Measurements from ENCODE around the gene SKAP1.
A peak's percentile ranks its signal among the peaks of the same experiment; 100 is the strongest.

SKAP1 gene

DNA sequence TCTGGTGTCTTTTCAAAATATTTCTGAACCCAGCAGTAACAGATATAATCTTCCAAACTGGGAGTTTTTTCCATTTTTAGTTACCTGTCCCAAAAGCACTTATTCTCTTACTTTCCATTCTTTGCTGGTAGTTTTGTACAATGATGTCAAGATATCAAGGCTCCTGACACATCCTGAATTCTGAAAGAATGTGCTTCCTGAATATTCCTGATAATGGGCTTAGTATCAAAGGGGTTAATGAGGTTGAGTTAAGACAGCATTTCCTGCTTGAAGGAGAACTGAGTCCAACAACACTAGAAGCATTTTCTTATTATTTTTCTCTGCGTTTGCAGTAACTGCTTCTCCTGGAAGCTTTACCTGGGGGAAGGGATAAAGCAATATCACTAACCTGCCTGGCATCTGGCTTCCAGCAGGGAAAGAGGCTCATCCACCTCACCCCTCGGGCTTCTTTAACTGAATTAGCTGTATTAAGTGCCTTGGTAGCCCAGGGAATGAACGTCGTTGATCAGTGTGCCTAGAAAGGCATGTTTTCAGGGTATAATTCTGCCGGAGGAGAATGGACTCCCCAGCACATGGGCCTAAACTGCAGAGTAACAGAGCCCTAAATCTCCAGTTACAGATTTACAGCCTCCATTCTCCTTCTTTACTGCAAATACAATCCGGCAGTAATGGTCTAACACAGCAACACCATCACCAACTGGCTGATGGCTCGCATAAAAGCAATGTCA is 188.1 kb downstream of the SKAP1 start:
- DNase-seq (ENCODE audit: low spot score), result no peak

- DNase-seq (ENCODE audit: low spot score), result peak; percentile 19
These were observed 188.9 kb downstream of the SKAP1 start for GRCh38 chr17:48241131-48241591.

DNA sequence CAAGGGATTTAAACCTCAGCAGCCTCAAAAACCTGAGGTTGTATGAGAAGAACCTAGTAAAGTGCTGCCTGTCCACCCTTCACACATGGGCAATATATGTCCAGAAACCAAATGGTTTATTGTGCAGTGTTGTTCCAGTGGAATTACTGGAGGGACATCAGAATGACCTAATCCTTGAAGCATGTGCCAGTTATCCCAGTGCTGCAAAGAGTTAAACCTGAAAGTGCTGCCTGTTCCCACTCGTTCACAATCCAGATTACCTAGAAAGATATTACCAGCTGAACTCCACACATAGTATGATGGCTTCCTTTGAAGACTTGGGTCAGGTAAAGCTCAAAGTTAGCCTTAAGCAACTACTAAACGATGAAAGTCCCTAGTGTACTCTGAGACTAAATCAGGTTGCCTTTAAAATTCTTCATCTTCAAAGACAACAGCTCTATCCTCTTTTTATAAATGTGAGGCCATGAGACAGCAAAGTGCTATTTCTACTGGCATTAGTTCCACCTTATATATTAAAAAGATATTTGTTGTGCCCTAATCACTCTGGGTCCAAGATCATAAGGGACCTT is 189.4 kb downstream of the SKAP1 start:
- DNase-seq (ENCODE audit: low spot score), result no peak

DNA sequence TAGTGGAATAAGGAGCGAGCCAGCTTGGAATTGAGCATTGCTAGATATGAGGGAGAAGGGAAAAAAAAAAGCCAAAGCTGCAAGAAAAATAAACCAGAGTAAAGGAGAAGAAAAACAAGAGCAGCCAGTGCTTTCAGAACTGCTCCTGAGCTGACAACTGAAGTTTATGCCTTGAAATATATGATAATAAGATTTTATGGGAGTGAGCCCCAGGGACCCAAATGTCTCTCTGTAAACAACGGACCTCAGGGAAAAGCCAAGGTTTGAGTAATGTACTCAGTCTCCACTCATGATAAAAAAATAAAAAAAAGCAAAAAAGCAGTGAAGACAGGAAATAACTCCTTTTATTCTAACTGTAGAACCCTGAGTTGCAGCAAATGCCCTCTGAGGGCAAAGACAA is 189.9 kb downstream of the SKAP1 start:
- DNase-seq (ENCODE audit: low spot score), result no peak

DNA sequence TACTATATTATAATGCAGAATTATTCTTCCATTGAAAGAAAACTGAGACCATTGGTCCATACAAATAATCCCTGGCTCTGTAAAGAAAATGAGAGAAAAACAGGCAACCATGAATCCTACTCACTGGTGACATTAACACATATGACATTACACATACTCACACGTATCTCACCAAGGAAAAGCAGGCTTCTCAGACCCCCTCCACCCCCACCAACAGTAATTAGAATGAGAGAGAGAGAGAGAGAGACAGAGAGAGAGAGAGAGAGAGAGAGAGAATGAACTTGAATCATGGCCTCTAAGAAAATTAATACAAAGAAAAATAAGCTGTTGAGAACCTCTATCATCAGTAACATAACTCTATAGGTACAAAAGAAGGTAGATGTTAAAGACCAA is 190.4 kb downstream of the SKAP1 start:
- no peak for DNase-seq (ENCODE audit: low spot score)

- DNase-seq (ENCODE audit: low spot score), result no peak
These were observed 190.9 kb downstream of the SKAP1 start for GRCh38 chr17:48238933-48239602.

GRCh38 chr17:48237456-48237855 is 192.6 kb downstream of the SKAP1 start:
- DNase-seq (ENCODE audit: low spot score), result no peak

GRCh38 chr17:48236681-48237134 is 193.3 kb downstream of the SKAP1 start:
- no peak for DNase-seq (ENCODE audit: low spot score)

DNA sequence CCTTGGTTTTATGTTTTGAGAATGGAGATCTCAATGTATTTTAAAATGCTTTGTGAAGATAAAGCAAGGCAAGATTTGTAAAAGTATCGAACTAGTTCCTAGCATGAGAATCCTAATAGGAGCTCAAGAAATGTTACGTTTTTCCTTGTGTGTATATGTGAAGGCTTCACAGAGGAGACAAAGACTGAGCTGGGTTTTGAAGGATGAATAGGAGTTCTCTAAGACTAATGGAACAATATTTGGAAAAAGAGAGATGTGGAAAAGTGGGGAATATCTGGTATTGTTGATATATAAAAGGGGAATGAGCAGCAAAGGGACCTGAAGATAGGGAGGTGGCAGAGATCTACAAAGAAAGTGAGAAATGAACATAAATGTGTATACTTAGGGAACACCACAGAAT is 195.1 kb downstream of the SKAP1 start:
- no peak for DNase-seq (ENCODE audit: low spot score)

DNA sequence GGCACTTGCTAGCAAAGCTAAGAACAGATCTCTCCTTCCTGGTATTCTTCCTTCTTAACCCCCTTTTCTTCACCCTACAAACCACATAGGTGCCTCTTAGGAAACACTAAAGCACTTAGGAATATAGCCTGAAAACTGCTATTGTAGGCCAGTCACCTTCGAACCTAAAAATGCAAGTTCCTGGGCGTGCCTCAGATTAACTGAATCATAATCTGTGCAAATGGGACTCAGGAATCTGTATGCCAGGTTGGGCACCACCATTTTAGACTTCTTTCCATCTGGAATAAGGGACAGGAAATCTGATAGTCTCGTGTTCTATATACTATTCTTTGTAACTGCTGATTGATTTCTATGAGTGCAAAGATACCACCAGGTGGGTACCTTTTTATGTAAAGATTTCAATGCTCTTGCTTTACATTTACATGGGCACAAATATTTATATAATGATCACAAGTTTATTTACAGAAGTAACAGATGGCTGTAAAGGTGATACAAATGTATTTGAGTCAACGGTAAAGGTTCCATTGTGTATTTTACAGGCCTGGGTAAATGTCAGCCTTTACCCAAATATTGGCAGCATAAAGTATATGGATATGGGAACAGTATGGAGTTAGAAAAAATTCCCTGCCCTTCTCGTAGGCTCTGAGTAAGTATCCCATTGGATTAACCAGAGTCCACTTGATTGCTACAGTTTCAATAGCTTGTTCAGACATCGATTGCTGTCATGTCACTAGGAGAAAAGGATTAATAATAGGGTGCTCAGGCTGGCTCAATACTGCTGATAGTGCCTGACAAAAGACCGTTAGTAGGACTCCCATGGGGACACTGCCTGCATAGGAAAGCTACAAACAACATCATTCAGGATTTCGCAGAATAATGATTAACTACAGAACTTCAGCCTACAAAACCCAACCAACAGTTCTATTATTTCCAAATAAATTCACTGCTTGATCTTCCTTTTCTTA is 197.7 kb downstream of the SKAP1 start:
- no peak for DNase-seq (ENCODE audit: low spot score)

- no peak for DNase-seq (ENCODE audit: low spot score)
These were observed 200.1 kb downstream of the SKAP1 start for GRCh38 chr17:48229936-48230335.

GRCh38 chr17:48228720-48229119 is 201.3 kb downstream of the SKAP1 start:
- DNase-seq (ENCODE audit: low spot score), result no peak

GRCh38 chr17:48225725-48226567 is 204.1 kb downstream of the SKAP1 start:
- no peak for DNase-seq (ENCODE audit: low spot score)

DNA sequence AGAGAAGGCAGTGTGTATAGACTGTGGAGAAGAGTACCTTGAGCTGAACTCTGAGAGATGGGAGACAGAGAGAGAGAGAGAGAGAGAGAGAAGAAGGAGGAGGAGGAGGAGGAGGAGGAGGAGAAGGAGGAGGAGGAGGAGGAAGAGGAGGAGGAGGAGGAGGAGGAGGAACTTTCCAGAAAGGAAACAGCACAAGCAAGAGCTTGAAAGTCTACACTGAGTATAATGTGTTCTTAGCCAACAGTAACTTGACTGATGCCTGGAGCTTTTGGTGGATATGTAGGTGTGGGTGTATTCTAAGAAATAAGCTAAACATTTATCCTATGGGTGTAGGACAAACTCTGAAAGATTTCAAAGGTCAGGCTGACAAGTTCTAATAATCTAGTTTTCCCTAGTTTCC is 206.1 kb downstream of the SKAP1 start:
- DNase-seq (ENCODE audit: low spot score), result no peak

DNA sequence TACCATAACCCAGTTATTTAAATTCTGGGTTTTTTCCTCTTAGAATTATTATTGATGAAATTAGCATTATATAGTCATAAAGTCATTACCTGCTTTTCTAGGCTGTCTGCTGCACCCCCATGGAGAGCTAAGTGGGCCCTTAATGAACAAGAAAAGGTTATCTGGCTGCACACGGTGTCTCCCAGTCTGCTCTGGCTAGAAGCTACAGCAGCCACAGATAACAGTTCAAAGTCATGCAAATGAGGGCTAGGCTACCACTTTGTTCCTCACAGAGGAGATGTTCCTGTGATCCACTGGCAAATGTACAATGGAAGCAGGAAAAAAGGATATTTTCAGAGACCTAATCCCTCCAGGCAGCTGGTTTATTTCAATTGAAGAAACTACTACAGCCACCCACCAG is 210.4 kb downstream of the SKAP1 start:
- no peak for DNase-seq (ENCODE audit: low spot score)

- no peak for DNase-seq (ENCODE audit: low spot score)
These were observed 214.4 kb downstream of the SKAP1 start for GRCh38 chr17:48215583-48216139.

GRCh38 chr17:48213797-48214196 is 216.2 kb downstream of the SKAP1 start:
- no peak for DNase-seq (ENCODE audit: low spot score)

- DNase-seq (ENCODE audit: low spot score), result no peak
These were observed 218.2 kb downstream of the SKAP1 start for GRCh38 chr17:48211787-48212186.

DNA sequence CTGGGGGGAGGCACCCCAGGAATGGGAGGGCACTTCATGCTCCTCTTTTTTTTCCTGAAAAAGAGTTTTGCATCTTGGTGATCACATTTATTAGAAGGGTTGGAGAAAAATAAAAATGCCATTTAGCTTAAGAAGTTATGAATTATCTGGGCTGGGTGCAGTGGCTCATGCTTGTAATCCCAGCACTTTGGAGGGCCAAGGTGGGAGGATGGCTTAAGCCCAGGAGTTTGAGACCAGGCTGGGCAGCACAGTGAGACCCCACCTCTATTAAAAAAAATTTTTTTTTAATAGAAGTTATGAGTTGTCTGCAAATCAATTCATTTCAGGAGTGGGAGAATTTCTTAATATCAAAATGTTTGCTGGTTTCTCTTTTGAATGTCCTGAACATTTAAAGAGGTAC is 219.0 kb downstream of the SKAP1 start:
- no peak for DNase-seq (ENCODE audit: low spot score)

DNA sequence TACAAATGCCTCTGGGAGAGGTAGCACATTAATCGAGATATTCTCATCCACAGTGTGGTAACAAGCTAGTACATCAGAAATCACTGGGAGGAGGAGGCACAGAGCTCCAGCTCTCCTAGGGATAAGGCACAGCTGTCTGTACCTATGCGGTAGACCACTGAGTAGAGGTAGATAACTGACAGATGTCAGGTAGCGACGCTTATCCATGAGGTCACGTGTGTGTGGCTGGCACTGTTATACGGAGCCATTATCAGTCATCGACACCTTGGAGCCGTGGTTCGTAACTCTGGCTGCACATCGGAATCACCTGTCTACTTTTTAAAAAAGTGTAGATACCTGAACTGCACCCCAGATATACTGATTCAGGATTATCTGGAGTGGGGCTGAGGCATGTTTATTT is 220.0 kb downstream of the SKAP1 start:
- no peak for DNase-seq (ENCODE audit: low spot score)

All from CD4-positive, alpha-beta T cell treated with Interleukin-2 at 100 ng/mL for 4 hours (primary cell).